ENCODE data around the gene SIK3.

DNA sequence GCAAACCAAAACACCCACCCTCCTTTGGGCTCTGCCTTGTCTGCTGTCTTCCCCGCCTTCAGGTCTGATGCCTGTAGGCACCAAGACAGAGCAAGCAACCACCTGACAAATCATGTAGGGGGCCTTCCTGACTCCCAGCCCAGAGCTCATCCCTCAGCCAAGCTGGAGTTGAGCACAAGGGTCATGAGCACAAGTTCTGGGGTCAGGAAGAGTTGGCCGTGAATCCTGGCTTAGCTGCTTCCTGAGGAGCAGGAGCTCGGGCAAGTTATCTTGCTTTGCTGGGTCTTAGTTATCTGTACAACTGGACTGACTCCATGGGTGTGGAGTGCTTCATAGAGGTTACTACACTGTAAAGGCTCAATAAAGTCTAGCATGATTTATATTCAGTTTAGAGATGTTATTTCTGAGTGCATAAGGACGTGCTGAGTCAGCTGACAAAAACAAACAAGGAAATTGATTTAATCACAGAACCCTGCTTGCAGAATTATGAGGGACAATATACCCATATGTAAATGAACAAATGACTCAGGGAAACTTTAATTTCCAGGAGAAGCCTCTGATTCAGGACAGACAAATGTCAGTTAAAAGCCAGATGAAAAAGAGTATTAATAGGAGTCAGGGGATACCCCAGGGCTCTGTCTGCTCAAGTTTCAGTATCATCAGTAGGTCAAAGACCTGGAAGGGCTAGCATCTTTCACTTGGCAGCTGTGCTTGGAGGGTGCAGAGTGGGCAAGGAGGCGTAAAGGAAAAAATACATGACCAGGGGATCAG is 245.8 kb downstream of the SIK3 start:
- TF ChIP-seq, protein P1, sequence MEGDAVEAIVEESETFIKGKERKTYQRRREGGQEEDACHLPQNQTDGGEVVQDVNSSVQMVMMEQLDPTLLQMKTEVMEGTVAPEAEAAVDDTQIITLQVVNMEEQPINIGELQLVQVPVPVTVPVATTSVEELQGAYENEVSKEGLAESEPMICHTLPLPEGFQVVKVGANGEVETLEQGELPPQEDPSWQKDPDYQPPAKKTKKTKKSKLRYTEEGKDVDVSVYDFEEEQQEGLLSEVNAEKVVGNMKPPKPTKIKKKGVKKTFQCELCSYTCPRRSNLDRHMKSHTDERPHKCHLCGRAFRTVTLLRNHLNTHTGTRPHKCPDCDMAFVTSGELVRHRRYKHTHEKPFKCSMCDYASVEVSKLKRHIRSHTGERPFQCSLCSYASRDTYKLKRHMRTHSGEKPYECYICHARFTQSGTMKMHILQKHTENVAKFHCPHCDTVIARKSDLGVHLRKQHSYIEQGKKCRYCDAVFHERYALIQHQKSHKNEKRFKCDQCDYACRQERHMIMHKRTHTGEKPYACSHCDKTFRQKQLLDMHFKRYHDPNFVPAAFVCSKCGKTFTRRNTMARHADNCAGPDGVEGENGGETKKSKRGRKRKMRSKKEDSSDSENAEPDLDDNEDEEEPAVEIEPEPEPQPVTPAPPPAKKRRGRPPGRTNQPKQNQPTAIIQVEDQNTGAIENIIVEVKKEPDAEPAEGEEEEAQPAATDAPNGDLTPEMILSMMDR (IDR thresholded peaks at IDR 0.05), result peak in 1 of 4 experiments; percentile 2
- TF ChIP-seq POLR2A (IDR thresholded peaks at IDR 0.05), result no peak

Data from prostate gland (tissue), 2 donors.